Suprapubic skin (tissue), 4 donors: ENCODE measurements around the gene NCOA1.

Experiments
- EP300 ChIP-seq: sonication (generic); formaldehyde crosslinking; IDR thresholded peaks from one replicate; pipeline ENCODE4 v1.6.1; 2017; ENCODE audit warnings: antibody characterized with exemption
- POLR2A ChIP-seq, 2 donors: fragments of 450-650 bp; IDR thresholded peaks; one replicate each; pipeline ENCODE4 v1.6.1; 2017; ENCODE audit warnings: antibody characterized with exemption in 2 of 2, mild to moderate bottlenecking in 2 of 2, moderate library complexity in 2 of 2
- POLR2AphosphoS5 ChIP-seq, 3 donors: sonication (generic); formaldehyde crosslinking; IDR thresholded peaks; one replicate each; pipeline ENCODE4 v1.6.1; 2017; ENCODE audit warnings: antibody characterized with exemption in 3 of 3
- TF ChIP-seq, protein P1 (sequence below), 2 donors: fragments of 200-600 bp in 1 of 2; fragments of 450-650 bp in 1 of 2; sonication (generic) in 1 of 2; IDR thresholded peaks; one replicate each; pipeline ENCODE4 v1.5.1; 2016 to 2019; ENCODE audit warnings: antibody characterized with exemption in 2 of 2, mild to moderate bottlenecking in 1 of 2, moderate library complexity in 1 of 2

DNA sequence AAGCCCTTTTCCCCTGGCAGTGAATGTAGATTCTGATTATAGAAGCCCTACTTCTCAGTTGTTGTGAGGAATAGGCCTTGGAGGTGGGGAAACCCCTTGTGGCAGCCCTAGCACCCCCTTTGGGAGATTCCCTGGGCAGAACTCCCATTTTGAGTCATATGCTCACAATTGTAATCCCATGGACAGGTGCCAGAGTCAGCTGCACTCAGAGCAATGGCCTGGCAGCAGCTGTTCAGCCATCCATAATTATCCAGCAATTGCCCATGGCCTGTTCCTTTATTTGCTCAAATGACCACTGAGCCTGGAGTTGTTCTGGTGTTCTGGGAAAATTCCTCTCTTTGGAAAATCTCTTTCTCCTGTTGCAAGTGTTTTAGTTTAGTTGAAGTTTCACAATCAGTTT is 230.4 kb downstream of the NCOA1 start:
- TF ChIP-seq POLR2A (IDR thresholded peaks at IDR 0.05) (no peak), POLR2AphosphoS5 (IDR thresholded peaks at IDR 0.05) (no peak), EP300 (no peak)
- TF ChIP-seq, protein P1, sequence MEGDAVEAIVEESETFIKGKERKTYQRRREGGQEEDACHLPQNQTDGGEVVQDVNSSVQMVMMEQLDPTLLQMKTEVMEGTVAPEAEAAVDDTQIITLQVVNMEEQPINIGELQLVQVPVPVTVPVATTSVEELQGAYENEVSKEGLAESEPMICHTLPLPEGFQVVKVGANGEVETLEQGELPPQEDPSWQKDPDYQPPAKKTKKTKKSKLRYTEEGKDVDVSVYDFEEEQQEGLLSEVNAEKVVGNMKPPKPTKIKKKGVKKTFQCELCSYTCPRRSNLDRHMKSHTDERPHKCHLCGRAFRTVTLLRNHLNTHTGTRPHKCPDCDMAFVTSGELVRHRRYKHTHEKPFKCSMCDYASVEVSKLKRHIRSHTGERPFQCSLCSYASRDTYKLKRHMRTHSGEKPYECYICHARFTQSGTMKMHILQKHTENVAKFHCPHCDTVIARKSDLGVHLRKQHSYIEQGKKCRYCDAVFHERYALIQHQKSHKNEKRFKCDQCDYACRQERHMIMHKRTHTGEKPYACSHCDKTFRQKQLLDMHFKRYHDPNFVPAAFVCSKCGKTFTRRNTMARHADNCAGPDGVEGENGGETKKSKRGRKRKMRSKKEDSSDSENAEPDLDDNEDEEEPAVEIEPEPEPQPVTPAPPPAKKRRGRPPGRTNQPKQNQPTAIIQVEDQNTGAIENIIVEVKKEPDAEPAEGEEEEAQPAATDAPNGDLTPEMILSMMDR (IDR thresholded peaks at IDR 0.05), result no peak
